GM19035 (cell line): ENCODE measurements around the gene PRKACB.
A peak's percentile ranks its signal among the peaks of the same experiment; 100 is the strongest.
"Not testable (repeated sequence)": the region's sequence is repeated elsewhere in the genome, so short reads cannot be mapped to it uniquely, and the experiment has no call there.

Experiments used
- ATAC-seq: cut with Tn5 transposase; IDR thresholded peaks from one replicate; pipeline ENCODE4 v1.9.1; 2021; ENCODE audit not compliant: unreplicated experiment

PRKACB gene

GRCh38 chr1:84265867-84266266, 121.8 kb downstream of the PRKACB start:
- no peak for ATAC-seq

GRCh38 chr1:84266748-84267147, 122.7 kb downstream of the PRKACB start:
- ATAC-seq, result no peak

- ATAC-seq, result no peak
These were observed 123.4 kb downstream of the PRKACB start for GRCh38 chr1:84267476-84267875.

- ATAC-seq, result no peak
These were observed 124.3 kb downstream of the PRKACB start for GRCh38 chr1:84268346-84268745.

GRCh38 chr1:84269306-84269705, 125.2 kb downstream of the PRKACB start:
- no peak for ATAC-seq

- ATAC-seq, result peak; percentile 94
These were observed 127.5 kb downstream of the PRKACB start for GRCh38 chr1:84271441-84272151.

- no peak for ATAC-seq
These were observed 128.3 kb downstream of the PRKACB start for GRCh38 chr1:84272401-84272800.

GRCh38 chr1:84277343-84278059, 133.4 kb downstream of the PRKACB start:
- no peak for ATAC-seq

GRCh38 chr1:84278905-84279304, 134.8 kb downstream of the PRKACB start:
- ATAC-seq, result no peak

- no peak for ATAC-seq
These were observed 136.8 kb downstream of the PRKACB start for GRCh38 chr1:84280912-84281311.

GRCh38 chr1:84282780-84283333, 138.8 kb downstream of the PRKACB start:
- no peak for ATAC-seq

- no peak for ATAC-seq
These were observed 139.3 kb downstream of the PRKACB start for GRCh38 chr1:84283381-84283780.

GRCh38 chr1:84286071-84286470, 142.0 kb downstream of the PRKACB start:
- no peak for ATAC-seq

- not testable (repeated sequence) for ATAC-seq
These were observed 143.3 kb downstream of the PRKACB start for GRCh38 chr1:84287389-84287788.
